ENCODE measurements around the gene CLP1.

DNA sequence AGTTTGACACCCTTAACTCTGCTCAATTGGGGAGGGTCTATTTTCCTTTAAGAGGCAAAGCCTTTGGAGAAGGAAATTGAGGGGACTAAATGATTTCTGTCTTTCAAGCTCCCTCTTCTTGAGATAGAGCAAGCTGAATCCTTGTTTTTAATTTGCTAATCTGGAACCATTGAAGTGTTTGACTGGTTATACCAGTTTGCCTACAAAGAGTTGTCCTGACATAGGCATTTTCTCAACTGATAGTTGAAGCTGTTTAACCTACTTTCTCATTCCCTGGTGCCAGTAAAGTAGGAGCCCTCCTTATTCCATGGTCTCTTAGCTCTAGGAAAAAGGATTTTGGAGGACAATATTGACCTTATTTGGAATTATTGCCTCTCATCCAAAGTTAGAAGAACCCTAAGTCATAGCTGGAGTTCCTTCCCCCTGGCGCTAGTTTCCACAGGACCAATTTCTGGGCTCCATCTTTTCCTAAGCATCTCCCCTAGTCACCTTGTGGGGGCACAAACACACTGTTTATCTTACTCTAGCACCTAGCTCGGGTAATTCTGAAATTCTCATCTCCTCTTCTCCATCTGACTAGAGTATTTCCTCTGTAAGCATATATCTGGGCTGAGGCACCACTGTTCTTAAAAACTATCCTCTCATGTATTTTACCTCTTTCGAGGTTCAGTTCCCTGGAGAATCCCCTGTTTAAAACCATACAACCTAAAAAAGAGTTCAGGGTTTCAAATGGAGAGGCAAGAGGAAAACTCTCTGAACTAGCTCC, 17.8 kb downstream of the CLP1 start:
- TF ChIP-seq EZH2 (IDR thresholded peaks at IDR 0.05; ENCODE audit: insufficient read depth, poor library complexity, severe bottlenecking) (no peak), EZH2phosphoT487 (IDR thresholded peaks at IDR 0.05; ENCODE audit: insufficient read depth, low read depth) (no peak)
